Stimulated activated naive CD8-positive, alpha-beta T cell treated with anti-CD3 and anti-CD28 coated beads, Interleukin-15, Interleukin-2, amounts not matched to agents 100 ng/mL and 50 ng/mL, for 24 hours (primary cell): ENCODE results near the gene MAD2L2.

Experiments used
- H3K27ac Mint-ChIP-seq: one replicate; pipeline ENCODE4 v1.8.0; 2021; ENCODE audit warnings: mild to moderate bottlenecking, mixed read lengths
- H3K27me3 Mint-ChIP-seq: one replicate; pipeline ENCODE4 v1.8.0; 2021; ENCODE audit warnings: mixed read lengths
- H3K36me3 Mint-ChIP-seq: one replicate; pipeline ENCODE4 v1.8.0; 2021; ENCODE audit warnings: low read depth, mixed read lengths
- H3K4me1 Mint-ChIP-seq: one replicate; pipeline ENCODE4 v1.8.0; 2021; ENCODE audit warnings: low read depth, mixed read lengths
- H3K4me3 Mint-ChIP-seq: one replicate; pipeline ENCODE4 v1.8.0; 2021; ENCODE audit warnings: mild to moderate bottlenecking, mixed read lengths
- H3K9me3 Mint-ChIP-seq: one replicate; pipeline ENCODE4 v1.8.0; 2021; ENCODE audit warnings: mixed read lengths

The MAD2L2 gene

DNA sequence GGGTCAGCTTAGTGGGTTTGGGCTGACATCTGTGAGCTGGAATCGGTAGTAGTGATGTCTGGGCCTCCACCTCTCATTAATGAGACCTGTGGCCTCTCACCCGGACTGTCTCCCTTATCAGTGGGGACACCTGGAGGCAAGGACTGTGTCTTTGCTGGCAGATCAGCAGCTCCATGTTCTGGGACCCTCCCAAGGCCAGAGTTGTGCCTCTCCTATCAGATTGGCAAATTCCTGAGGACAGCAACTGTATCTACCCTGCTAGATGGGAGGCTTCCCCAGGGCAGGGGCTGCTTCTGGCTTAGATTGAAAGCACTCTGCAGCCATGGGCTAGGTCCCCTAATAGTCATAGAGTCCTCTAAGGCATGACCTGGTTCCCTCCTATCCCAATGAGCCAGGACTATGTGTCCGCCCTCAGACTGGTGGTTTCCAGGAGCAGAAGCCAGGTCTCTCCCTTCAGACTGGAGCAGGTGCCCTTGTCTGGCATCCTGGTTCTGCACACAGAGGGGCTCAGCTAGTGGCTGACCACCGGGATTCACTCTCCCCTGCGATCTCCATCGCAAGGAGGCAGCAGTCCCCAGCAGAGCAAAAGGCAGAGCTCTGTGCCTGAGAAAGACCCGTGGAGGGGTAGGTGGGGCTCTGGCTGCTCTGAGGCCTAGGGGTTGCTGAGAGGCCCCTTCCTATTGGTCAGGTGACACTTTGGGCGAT is 16.4 kb upstream of the MAD2L2 start:
- Mint-ChIP-seq H3K4me3 (no peak overlapping the region), H3K4me1 (peaks cover 19% of the 10 kb centered on the region), H3K27ac (no peak overlapping the region), H3K27me3 (peaks cover 17% of the 10 kb centered on the region), H3K9me3 (no peaks in the 10 kb centered on the region), H3K36me3 (no peaks in the 10 kb centered on the region)

DNA sequence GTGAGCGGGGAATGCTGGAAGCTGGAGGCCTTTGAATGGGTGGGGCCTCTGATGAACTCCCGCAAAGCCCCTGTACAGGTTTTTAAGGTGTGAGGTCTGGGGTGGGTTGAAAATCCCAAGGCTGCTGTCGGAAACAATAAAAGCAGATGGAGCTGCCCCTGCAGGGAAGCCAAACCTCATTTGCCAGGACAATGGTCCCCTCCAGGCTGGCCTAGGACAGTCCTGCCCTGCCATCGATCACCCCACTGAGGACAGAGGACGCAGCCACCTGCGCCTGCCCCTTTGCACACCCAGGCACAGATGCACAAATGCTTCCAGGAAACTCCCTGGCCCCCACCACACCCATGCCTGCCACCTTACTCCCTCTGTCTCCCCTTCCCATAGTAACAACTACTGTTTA is 14.9 kb upstream of the MAD2L2 start:
- H3K27ac Mint-ChIP-seq: no peak overlapping the region

DNA sequence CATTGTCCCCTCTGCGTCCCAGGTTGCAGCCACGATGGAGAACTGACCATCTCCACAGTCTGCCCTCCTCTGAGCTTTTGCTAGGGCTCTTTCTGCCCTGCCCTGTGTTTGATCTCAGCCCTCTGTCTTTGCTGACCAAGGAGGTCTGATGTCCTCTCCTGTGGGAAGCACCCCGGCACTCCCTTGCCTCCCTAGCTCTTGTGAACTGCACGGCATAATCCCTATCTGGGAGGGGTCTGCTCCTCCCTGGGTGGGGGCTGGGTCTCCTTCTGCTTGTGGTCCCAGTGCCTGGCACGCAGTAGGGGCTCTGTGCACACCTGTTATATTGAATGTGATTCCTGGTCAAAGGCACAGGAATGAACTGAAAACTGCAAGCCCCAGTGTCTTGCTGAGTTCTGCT is 13.0 kb upstream of the MAD2L2 start:
- Mint-ChIP-seq H3K4me1 (peaks cover 30% of the 10 kb centered on the region), H3K27me3 (peaks cover 40% of the 10 kb centered on the region), H3K4me3 (no peak overlapping the region), H3K9me3 (no peaks in the 10 kb centered on the region), H3K27ac (peak overlapping the region; percentile 28), H3K36me3 (no peaks in the 10 kb centered on the region)

More for the DNA sequence above, 14.9 kb upstream of the MAD2L2 start:
- H3K4me1 Mint-ChIP-seq: peaks cover 23% of the 10 kb centered on the region
- H3K27me3 Mint-ChIP-seq: peaks cover 24% of the 10 kb centered on the region
- no peak overlapping the region for H3K4me3 Mint-ChIP-seq
- no peaks in the 10 kb centered on the region for H3K36me3 Mint-ChIP-seq
- no peaks in the 10 kb centered on the region for H3K9me3 Mint-ChIP-seq

DNA sequence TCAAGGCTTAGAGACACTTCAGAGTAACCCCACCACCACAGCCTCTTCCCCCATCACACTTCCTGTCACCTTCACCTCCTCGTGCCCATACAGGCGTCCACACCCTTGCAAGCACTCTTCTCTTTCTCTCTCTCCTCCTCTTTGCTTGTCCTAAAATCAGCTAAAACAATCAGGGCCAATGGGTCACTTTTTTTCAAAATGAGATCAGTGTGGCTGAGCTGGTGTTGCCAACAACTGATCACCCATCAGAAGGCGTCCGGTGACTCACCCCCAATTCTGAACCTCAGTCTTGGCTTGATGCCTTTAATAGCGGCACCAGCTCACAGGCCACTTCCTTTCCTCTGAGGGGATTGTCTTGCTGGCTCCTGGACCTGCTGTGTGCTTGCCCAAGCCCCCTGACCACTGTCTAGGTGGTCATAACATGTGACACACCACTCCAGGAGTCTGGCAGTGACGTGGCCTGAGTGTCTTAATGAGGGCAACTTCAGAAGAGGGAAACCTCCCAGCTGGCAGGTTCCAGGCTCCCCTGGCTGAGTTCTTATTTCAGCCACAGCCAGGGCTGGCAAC is 12.2 kb upstream of the MAD2L2 start:
- H3K36me3 Mint-ChIP-seq: no peaks in the 10 kb centered on the region
- no peaks in the 10 kb centered on the region for H3K9me3 Mint-ChIP-seq
- H3K27ac Mint-ChIP-seq: no peak overlapping the region
- H3K4me1 Mint-ChIP-seq: peaks cover 30% of the 10 kb centered on the region
- H3K27me3 Mint-ChIP-seq: peaks cover 40% of the 10 kb centered on the region
- H3K4me3 Mint-ChIP-seq: peak overlapping the region; percentile 33

DNA sequence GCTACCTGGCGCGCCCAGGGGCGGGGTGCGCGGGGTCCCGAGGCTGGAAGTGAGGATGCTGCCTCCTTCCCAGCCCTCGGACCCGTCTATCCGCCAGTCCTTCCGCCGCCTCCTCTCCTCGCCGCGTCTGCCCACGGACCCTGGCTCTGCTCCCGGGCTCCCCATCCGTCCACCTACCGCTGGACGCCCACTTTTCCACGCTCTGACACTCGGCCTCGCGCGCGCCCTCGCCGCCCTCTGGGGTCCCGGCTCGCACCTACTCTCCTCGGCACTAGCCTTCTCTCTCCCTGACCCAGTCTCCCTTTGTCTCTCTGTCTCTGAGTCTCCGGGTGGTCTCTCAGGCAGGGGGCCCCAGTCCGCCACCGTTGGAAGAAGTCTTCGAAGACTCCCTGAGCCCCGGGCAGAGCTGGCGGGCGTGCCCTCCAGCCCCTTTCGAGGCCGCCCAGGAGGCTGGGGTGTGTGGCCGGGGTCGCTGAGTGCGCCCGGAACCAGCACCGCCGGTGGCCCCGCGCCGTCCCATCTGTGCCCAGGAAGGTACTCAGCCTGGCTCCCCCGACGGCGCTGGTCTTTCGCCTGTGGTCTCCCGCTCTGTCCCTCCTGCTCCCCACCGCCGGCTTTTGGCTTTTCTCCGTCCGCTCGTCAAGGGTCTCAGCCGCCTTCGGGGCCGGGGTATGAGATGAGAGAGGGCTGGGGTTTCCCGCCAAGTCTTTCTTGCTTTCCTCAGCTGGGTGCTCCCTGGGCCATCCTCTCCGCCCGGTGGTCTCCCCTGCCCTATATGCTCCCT is 11.2 kb upstream of the MAD2L2 start:
- Mint-ChIP-seq H3K4me3 (peak overlapping the region; percentile 71), H3K36me3 (no peaks in the 10 kb centered on the region), H3K4me1 (peaks cover 26% of the 10 kb centered on the region), H3K9me3 (no peaks in the 10 kb centered on the region), H3K27ac (no peak overlapping the region), H3K27me3 (peaks cover 40% of the 10 kb centered on the region)

DNA sequence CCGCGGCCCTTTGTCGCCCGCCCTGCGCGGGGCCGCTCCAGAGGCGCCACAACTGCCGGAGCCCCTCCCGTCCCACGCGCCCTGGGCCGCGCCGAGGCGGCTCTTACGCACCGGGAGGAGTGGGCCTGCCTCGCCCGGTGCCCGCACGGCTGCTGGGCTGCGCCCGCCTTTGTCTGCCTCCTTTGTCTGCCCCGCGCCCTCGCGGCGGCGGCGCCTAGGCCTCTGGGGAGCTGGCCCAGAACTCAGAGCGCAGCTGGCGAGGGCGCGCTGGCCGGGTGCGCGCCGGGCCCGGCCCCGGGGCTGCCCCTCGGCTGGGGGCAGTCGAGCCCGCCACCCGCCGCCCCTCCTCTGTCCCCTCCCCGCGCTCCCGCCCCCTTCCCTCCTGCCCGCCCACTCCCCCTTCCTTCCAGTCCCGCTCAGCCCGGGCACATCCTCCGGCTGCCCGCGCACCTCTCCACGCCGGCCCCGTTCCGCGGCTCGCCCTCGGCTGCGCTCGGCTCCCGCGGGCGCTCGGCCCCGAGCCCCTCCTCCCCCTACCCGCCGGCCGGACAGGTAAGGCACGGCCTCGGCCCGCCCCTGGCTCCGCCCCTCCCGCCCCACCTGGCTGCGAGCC is 10.5 kb upstream of the MAD2L2 start, which contains the start of gene DRAXIN:
Gene DRAXIN, plus strand, starts transcription at position 409 of the 613 bp plus-strand sequence. CDS start 14,549 bp downstream, outside the sequence.
- Mint-ChIP-seq H3K36me3 (no peaks in the 10 kb centered on the region), H3K9me3 (no peaks in the 10 kb centered on the region), H3K27ac (no peak within 1 kb of the TSS), H3K4me3 (peak within 1 kb of the TSS; percentile 71), H3K4me1 (peaks cover 26% of the 10 kb centered on the region), H3K27me3 (peaks cover 40% of the 10 kb centered on the region)

DNA sequence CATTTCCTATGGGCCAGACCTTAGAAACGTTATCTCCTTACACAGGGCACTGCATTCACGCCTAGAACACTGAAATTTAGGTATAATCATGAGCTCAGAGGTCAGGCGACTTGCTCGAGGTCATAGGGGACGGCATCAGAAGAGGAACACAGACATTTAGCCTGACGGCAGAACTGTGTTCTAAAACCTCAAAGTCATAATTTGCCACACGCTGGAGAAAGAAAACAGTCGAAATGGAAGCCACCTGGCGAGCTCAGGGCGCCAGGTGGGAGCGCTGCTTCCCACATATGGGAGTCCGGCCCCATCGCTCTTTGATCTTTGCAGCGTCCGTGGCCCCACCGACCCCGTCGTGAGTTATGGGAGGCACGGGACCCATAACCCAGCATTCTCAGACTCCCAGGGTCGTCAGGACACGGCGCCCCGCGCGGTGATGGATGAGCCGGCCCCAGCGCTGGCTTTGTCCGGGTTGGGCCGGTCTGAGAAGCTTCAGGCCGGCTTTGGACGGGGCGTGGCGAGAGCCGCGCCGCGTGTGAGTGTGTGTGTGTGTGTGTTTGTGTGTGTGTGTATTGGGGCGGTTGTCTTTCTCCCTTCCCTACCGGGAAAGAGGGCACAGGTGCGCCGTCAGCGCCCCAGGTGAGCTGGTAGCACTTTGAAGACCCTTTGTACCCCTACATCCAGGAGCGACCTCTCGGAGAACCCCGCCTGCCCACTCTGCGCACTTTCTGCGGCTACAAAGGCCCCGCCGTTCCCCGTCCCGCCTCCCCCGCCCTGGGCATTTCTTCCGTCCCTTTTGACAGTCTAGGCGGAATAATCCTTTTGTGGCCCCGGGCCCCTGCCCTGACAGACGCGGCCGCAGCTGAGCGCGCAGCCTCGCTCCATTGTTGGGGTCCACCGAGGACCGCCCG is 9.7 kb upstream of the MAD2L2 start:
- H3K27ac Mint-ChIP-seq: no peak overlapping the region
- no peaks in the 10 kb centered on the region for H3K9me3 Mint-ChIP-seq
- H3K4me3 Mint-ChIP-seq: peak overlapping the region; percentile 57
- H3K36me3 Mint-ChIP-seq: no peaks in the 10 kb centered on the region
- peaks cover 40% of the 10 kb centered on the region for H3K27me3 Mint-ChIP-seq
- peaks cover 26% of the 10 kb centered on the region for H3K4me1 Mint-ChIP-seq

DNA sequence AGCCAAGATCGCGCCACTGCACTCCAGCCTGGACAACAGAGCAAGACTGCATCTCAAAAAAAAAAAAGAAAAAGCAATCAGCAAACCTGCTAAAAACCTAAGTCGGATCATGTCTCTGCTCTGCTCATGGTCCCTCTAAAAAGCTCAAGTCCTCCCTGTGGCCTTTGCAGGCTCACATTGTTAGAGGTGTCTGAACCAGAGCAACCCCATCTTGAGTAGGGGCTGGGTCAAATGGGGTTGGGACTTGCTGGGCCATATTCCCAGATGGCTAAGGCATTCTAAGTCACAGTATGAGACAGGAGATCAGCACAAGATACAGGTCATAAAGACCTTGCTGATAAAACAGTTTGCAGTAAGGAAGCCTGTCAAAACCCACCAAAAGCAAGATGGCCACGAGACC is 7.6 kb upstream of the MAD2L2 start:
- Mint-ChIP-seq H3K4me3 (no peak overlapping the region), H3K36me3 (no peaks in the 10 kb centered on the region), H3K9me3 (no peaks in the 10 kb centered on the region), H3K27ac (no peak overlapping the region), H3K4me1 (peaks cover 23% of the 10 kb centered on the region), H3K27me3 (peaks cover 34% of the 10 kb centered on the region)

DNA sequence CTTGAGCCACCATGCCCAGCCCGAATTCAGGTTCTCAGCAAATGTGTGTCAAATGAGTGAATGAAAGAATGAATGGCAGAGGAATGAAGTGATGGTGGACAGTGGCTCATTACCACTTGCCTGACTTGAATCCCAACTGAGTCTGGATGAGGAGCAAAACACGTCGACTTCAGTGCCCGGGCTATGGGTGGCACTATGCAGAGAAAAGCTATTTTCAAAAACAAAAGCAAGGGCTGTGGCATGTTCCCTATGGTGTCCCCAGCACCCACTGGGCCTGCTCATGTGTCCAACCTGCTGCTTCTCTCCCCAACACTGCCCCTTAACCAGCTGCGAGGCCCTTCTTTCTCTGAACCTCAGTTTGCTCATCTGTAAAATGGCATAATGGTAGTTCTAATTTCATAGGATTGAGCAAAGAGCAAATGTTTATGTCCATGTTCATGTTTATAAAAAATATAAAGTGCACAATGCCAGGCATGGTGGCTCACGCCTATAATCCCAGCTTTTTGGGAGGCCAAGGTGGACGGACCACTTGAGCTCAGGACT is 4.3 kb upstream of the MAD2L2 start:
- Mint-ChIP-seq H3K27me3 (peaks cover 13% of the 10 kb centered on the region), H3K4me3 (no peak overlapping the region), H3K4me1 (peaks cover 12% of the 10 kb centered on the region), H3K36me3 (no peaks in the 10 kb centered on the region), H3K9me3 (no peaks in the 10 kb centered on the region), H3K27ac (no peak overlapping the region)

DNA sequence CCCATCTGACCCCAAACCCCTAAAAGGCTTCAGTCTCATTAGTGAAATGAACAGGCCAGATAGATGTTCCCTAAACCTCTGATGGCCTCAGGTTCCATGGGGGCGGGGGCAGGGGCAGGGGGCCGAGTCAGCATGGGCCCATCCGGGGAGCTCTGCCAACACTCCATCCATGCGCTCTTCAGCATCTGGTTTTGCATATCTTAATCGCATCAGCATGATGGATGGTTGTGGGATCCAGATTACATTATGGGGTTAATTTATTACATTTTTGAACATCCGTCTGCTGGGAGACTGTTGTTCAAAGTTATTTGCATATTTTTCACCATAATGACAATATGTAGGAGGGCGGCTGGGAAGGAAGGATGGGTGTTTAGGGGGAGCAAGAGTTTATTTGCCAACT is 3.1 kb upstream of the MAD2L2 start:
- Mint-ChIP-seq H3K9me3 (no peaks in the 10 kb centered on the region), H3K4me3 (no peak overlapping the region)

DNA sequence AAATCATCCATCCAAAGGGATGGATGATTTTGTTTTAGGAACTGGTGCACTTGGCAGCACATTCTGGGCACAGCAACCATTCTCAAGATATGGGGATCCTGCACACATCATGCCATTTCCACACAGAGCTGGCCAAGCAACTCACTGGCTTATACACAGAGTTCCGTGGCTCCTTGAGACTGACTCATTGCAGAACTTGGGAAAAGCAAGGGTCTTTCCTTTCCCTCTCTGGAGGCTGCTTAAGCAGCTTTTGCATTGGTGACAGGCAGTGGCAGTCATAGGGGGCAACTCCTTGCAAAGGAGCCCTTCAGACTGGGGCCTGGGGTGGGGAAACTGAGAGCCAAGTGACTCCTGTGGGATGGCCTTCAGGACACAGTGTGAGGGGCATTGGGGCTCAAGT is 1.9 kb upstream of the MAD2L2 start:
- Mint-ChIP-seq H3K36me3 (peaks cover 4% of the 10 kb centered on the region), H3K9me3 (no peaks in the 10 kb centered on the region), H3K4me3 (no peak overlapping the region), H3K27me3 (peaks cover 3% of the 10 kb centered on the region), H3K4me1 (peaks cover 25% of the 10 kb centered on the region), H3K27ac (no peak overlapping the region)

More for the DNA sequence above, 3.1 kb upstream of the MAD2L2 start:
- no peaks in the 10 kb centered on the region for H3K36me3 Mint-ChIP-seq
- peaks cover 3% of the 10 kb centered on the region for H3K27me3 Mint-ChIP-seq
- H3K4me1 Mint-ChIP-seq: peaks cover 20% of the 10 kb centered on the region
- H3K27ac Mint-ChIP-seq: no peak overlapping the region

DNA sequence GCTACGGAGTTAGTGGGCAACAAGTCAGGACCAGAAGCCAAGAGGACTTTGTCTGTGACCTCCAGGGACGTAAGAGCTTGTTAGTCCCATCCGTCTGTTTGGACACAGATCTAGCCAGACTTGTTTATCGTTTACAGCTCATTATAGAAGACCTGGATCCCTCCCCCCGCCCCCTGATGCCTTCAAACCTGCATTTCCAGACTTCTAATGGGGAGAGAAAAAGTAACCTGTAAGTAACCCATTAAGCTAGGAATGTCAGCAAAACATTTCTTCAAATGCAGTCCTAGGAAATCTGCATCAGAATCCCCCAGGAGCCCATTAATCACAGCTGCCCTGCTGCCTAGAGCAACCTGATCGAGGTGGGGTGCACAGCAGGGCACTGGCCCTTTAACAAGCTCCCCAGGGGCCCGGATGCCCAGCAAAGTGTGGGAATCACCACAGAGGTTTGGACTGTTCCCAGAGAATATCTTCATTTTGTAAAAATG is 1.4 kb upstream of the MAD2L2 start:
- H3K36me3 Mint-ChIP-seq: peaks cover 4% of the 10 kb centered on the region
- peak overlapping the region; percentile 10 for H3K4me3 Mint-ChIP-seq
- peaks cover 3% of the 10 kb centered on the region for H3K27me3 Mint-ChIP-seq
- no peak overlapping the region for H3K27ac Mint-ChIP-seq
- H3K4me1 Mint-ChIP-seq: peaks cover 25% of the 10 kb centered on the region
- no peaks in the 10 kb centered on the region for H3K9me3 Mint-ChIP-seq

DNA sequence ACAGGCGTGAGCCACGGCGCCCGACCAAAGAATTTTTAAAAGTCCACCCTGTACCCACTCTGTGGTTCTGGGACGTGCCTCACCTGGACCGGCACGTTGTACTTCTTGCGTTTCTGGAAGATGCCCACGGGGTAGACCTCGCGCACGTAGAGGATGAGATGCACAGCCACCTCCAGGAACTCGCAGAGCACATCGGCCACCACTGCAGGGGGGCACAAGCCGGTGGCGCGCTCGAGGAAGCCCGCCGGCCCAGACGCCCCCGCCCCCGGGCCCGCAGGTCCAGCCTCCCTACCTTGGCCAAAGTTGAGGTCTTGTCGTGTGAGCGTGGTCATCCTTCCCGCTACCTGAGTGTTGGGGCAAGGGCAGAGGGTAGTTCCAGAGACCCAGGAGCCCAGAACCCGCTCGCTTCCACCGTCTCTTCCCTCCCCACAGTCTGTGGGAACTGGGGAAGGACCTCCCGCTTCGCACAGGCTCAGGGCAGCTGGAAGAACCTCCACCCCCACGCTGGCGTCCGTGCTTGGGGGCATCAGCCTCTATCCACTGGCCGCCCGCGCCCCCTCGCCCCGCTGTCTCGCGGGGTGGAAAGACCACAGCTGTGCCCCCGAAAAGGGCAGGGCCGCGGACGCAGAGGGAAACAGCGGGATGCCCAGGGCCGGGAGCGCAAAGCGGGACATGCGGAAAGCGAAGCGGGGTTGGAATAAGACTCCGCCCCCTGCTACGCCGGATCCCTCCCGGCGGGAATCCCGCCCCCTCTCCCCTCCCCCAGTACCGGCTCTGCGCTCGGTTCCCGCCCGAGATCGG is 478 bp downstream of the MAD2L2 start:
- H3K27ac Mint-ChIP-seq: peak overlapping the region; percentile 65
- peak overlapping the region; percentile 85 for H3K4me3 Mint-ChIP-seq
- peaks cover 8% of the 10 kb centered on the region for H3K36me3 Mint-ChIP-seq
- H3K9me3 Mint-ChIP-seq: no peaks in the 10 kb centered on the region
- peaks cover 25% of the 10 kb centered on the region for H3K4me1 Mint-ChIP-seq
- peaks cover 3% of the 10 kb centered on the region for H3K27me3 Mint-ChIP-seq
